IPS DF 6.9 (cell line): Measurements from ENCODE around the gene CHRM2.
A peak's percentile ranks its signal among the peaks of the same experiment; 100 is the strongest.
"Not testable (repeated sequence)": the region's sequence is repeated elsewhere in the genome, so short reads cannot be mapped to it uniquely, and the experiment has no call there.

Experiments used
- DNase-seq: peaks from one replicate; pipeline ENCODE4 v3.0.0-alpha.2; 2013; ENCODE audit warnings: low read depth, low spot score
- H3K27ac ChIP-seq: one replicate; pipeline ENCODE4 v1.5.1; 2013; ENCODE audit warnings: low read length, control low read depth
- H3K27me3 ChIP-seq: 2 replicates; pipeline ENCODE4 v1.6.1; 2013; ENCODE audit warnings: mild to moderate bottlenecking, low read length; ENCODE audit not compliant: control insufficient read depth, insufficient read depth
- H3K36me3 ChIP-seq: 2 replicates; pipeline ENCODE4 v1.6.1; 2013; ENCODE audit warnings: low read length; ENCODE audit not compliant: control insufficient read depth, insufficient read depth
- H3K4me1 ChIP-seq: 2 replicates; pipeline ENCODE4 v1.6.1; 2013; ENCODE audit warnings: low read length; ENCODE audit not compliant: control insufficient read depth, insufficient read depth
- H3K4me3 ChIP-seq: 2 replicates; pipeline ENCODE4 v1.5.1; 2013; ENCODE audit warnings: mild to moderate bottlenecking, low read length
- H3K9me3 ChIP-seq: 2 replicates; pipeline ENCODE4 v1.6.1; 2013; ENCODE audit warnings: low read length, inconsistent platforms; ENCODE audit not compliant: control insufficient read depth, insufficient read depth
- WGBS: extraction: QIAGEN DNeasy Blood & Tissue Kit; methylation state at CpG from one replicate; pipeline ENCODE4 v1.1.7; 2013; ENCODE audit warnings: mixed read lengths, missing lambda C conversion rate; ENCODE audit not compliant: insufficient read length, insufficient coverage; 5-methylcytosine and 5-hydroxymethylcytosine counted together

CHRM2 gene

DNA sequence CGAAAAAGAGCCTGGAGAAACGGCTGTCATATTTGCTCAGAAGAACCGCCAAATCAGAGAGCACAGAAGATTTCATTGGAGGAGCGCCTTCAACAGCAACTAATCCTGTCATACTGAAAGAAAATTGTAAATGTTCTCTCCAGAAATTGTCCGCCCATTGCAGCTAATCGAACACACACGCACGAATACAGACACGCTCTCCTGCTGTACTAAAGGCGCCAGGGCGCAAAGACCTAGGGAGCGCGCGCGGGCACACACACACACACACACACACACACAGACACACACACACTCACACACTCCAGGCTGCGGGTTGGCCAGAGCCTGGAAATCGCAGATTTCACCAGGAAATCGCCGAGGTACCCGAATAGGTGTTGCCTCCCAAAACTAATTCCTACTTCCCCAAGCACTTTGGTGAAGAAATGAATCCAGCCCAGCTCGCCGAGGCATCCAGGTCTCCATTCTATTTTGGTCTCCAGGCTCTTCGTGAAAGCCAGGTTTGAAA lies at the start of gene CHRM2:
TSS of gene CHRM2 (plus strand) at position 157 of the 505 bp plus-strand sequence. CDS start 146,214 bp downstream, outside the sequence.
- no peaks in the 10 kb centered on the region for H3K36me3 ChIP-seq
- H3K4me3 ChIP-seq = peak within 1 kb of the TSS; percentile 23; the same call in 1 of the 2 replicates
- WGBS = no CpG with 5 or more reads among the region's 23 CpGs
- peaks cover 47% of the 10 kb centered on the region for H3K27me3 ChIP-seq
- no peak within 1 kb of the TSS for H3K27ac ChIP-seq
- no peaks in the 10 kb centered on the region for H3K9me3 ChIP-seq
- peaks cover 3% of the 10 kb centered on the region; the same call in 1 of the 2 replicates for H3K4me1 ChIP-seq
- DNase-seq = no peak

DNA sequence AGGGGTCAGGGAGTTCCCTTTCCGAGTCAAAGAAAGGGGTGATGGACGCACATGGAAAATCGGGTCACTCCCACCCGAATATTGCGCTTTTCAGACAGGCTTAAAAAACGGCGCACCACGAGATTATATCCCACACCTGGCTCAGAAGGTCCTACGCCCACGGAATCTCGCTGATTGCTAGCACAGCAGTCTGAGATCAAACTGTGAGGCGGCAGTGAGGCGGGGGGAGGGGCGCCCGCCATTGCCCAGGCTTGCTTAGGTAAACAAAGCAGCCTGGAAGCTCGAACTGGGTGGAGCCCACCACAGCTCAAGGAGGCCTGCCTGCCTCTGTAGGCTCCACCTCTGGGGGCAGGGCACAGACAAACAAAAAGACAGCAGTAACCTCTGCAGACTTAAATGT lies 37.1 kb upstream of the CHRM2 start:
- not testable (repeated sequence) for DNase-seq, H3K4me3 ChIP-seq, H3K27ac ChIP-seq, H3K27me3 ChIP-seq, H3K36me3 ChIP-seq, H3K9me3 ChIP-seq, H3K4me1 ChIP-seq
- no CpG with 5 or more reads among the region's 16 CpGs for WGBS

DNA sequence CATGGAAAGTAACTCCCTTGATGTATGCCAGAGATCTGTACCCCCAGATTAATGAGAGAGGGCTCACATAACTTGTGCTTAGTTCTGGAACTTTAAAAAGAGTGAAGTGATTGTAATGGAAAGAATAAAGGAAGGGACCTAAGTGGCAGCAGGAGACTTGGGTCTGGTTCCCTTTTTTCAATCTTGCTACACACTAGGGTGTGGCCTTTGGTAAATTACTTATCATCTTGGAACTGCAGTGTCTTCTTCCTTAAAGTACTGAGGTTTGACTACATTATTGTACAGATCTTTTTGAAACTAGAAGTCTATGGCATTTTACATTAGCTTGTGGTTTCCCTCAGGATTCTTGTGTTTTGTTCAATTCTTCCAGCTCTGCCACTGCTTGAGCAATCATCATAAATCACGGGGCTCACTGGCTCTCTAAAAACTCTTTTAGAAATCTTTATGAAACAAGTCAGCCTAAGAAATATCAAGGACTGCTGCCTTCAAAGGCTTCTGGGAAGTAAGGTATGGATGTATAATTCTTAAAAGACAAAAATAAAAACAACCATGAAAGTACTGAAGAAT lies 22.5 kb upstream of the CHRM2 start:
- no peaks in the 10 kb centered on the region for H3K36me3 ChIP-seq
- DNase-seq = no peak

DNA sequence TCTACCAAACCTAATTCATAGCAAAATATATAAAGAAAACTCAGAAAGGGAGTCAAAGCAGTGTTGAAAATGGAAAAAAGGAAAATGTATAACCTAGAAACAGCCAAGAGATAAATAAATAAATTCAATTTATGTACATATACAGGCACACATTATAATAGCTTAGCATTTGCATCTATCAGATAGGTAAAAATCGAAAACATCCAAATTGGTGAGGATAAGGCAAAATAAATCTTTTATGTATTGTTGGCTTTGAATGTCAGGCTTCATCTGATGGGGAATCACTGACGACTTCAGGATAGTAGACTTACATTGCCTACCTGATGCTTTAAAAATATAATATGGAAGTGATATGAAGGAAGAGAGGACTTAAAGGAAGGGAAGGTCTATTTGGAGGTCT lies 20.6 kb upstream of the CHRM2 start:
- Histone ChIP-seq H3K27ac (no peak overlapping the region), H3K36me3 (no peaks in the 10 kb centered on the region), H3K27me3 (no peaks in the 10 kb centered on the region), H3K4me3 (no peak overlapping the region), H3K4me1 (no peaks in the 10 kb centered on the region), H3K9me3 (no peaks in the 10 kb centered on the region)
- no peak for DNase-seq
- WGBS = no CpG with 5 or more reads among the region's 2 CpGs

More for the DNA sequence above, 22.5 kb upstream of the CHRM2 start:
- Histone ChIP-seq H3K9me3 (no peaks in the 10 kb centered on the region), H3K4me1 (no peaks in the 10 kb centered on the region), H3K4me3 (no peak overlapping the region), H3K27ac (no peak overlapping the region), H3K27me3 (no peaks in the 10 kb centered on the region)
- no CpG with 5 or more reads among the region's 1 CpG for WGBS

DNA sequence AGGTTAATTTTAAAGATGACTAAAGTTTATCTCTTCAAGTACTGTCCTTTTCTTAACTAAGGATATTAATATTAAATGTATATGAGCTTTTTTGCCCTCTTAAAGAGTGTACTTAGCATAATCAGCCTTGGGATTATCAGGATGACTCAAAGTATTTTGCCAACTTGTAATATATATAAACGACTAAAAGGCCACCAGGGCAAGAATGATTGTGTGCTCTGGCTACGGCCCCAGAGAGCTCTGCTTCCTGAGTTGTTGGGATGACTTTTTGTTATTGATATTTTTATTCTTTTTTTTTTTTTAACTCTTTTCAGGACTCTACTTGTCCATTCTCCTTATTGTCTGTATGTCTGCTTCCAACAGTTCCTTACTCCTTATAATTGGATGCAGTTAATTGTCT lies 14.8 kb upstream of the CHRM2 start:
- no peaks in the 10 kb centered on the region for H3K9me3 ChIP-seq
- no peaks in the 10 kb centered on the region for H3K27me3 ChIP-seq
- H3K36me3 ChIP-seq = no peaks in the 10 kb centered on the region
- no peaks in the 10 kb centered on the region for H3K4me1 ChIP-seq
- WGBS = no CpG with 5 or more reads among the region's 2 CpGs
- no peak for DNase-seq
- no peak overlapping the region for H3K4me3 ChIP-seq
- H3K27ac ChIP-seq = no peak overlapping the region

DNA sequence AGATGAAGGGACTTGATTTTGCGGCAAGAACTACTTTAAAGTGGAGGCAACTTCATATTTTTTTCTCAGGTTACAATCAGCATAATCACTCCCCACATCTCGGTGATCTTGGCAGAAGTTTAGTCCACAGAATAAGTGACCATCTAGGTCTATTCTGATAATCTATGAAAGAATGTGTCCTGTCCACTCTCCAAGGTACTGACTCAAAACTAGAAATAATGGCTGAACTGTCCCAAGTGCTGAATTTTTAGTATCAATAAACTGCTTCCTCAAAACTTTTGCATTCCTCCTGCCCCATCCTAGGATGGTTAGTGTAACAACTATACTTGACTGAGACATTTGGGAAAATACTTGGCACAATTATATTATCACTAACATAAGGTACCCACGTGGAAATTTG lies 10.9 kb upstream of the CHRM2 start:
- WGBS = no CpG with 5 or more reads among the region's 3 CpGs
- Histone ChIP-seq H3K4me1 (no peaks in the 10 kb centered on the region), H3K27me3 (no peaks in the 10 kb centered on the region), H3K9me3 (no peaks in the 10 kb centered on the region), H3K4me3 (no peak overlapping the region), H3K36me3 (no peaks in the 10 kb centered on the region), H3K27ac (no peak overlapping the region)
- no peak for DNase-seq

DNA sequence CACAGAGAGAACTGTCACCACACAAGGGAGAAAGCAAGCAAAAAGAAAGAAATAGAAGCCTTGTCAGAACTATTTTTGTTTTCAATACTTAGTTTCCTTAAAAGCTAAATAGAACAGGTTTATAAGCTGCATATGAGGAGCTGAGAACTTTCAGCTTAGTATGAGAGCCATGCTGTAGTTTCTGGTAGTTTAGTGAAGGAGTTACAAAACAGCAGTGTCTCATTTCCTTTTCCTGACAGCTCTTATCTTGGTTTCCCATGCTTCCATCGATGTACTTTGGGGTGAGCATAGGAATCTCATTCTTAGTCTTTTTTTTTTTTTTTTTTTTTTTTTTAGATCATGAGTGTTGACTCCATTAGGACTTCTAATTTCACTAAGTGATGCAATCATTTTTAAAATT lies 8.6 kb upstream of the CHRM2 start:
- Histone ChIP-seq H3K9me3 (no peaks in the 10 kb centered on the region), H3K27ac (no peak overlapping the region), H3K27me3 (no peaks in the 10 kb centered on the region), H3K4me3 (no peak overlapping the region), H3K4me1 (no peaks in the 10 kb centered on the region), H3K36me3 (no peaks in the 10 kb centered on the region)
- no CpG with 5 or more reads among the region's 1 CpG for WGBS
- no peak for DNase-seq

DNA sequence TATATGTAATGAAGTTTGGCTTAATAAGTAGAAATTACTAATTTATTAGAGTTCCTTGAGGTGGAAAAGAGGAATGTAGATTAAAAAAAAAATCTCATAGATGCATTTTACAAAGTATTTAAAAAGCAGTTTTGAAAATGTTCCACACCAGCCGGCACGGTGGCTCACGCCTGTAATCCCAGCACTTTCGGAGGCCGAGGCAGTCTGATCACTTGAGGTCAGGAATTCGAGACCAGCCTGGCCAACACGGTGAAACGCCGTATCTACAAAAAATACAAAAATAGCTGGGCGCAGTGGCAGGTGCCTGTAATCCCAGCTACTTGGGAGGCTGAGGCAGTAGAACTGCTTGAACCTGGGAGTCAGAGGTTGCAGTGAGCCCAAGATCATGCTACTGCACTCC lies 3.2 kb upstream of the CHRM2 start:
- DNase-seq = no peak
- H3K36me3 ChIP-seq = no peaks in the 10 kb centered on the region
- H3K4me1 ChIP-seq = peaks cover 3% of the 10 kb centered on the region; the same call in 1 of the 2 replicates
- H3K27me3 ChIP-seq = peaks cover 21% of the 10 kb centered on the region
- WGBS = no CpG with 5 or more reads among the region's 10 CpGs
- no peaks in the 10 kb centered on the region for H3K9me3 ChIP-seq
- H3K27ac ChIP-seq = no peak overlapping the region
- no peak overlapping the region for H3K4me3 ChIP-seq

DNA sequence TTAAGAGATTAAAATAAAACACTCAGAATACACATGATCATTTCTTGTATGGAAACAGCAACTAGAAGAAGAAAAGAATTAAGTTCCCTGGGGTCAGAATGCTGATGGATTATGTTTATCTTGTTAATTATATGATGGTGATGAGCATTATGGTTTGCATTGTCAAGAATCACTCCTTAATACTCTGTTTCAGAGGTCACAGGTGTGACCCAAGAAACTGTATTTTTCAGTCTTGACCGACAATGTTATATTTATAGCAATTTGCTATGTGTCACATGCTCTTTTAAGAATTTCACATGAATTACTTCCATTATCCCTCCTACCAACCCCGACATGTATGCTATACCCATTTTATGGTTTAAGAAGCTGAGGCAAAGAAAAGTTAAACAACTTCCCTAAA lies 2.7 kb upstream of the CHRM2 start:
- no peaks in the 10 kb centered on the region for H3K9me3 ChIP-seq
- peaks cover 27% of the 10 kb centered on the region for H3K27me3 ChIP-seq
- H3K4me3 ChIP-seq = no peak overlapping the region
- H3K36me3 ChIP-seq = no peaks in the 10 kb centered on the region
- DNase-seq = no peak
- no CpG with 5 or more reads among the region's 2 CpGs for WGBS
- no peak overlapping the region for H3K27ac ChIP-seq
- peaks cover 3% of the 10 kb centered on the region; the same call in 1 of the 2 replicates for H3K4me1 ChIP-seq

DNA sequence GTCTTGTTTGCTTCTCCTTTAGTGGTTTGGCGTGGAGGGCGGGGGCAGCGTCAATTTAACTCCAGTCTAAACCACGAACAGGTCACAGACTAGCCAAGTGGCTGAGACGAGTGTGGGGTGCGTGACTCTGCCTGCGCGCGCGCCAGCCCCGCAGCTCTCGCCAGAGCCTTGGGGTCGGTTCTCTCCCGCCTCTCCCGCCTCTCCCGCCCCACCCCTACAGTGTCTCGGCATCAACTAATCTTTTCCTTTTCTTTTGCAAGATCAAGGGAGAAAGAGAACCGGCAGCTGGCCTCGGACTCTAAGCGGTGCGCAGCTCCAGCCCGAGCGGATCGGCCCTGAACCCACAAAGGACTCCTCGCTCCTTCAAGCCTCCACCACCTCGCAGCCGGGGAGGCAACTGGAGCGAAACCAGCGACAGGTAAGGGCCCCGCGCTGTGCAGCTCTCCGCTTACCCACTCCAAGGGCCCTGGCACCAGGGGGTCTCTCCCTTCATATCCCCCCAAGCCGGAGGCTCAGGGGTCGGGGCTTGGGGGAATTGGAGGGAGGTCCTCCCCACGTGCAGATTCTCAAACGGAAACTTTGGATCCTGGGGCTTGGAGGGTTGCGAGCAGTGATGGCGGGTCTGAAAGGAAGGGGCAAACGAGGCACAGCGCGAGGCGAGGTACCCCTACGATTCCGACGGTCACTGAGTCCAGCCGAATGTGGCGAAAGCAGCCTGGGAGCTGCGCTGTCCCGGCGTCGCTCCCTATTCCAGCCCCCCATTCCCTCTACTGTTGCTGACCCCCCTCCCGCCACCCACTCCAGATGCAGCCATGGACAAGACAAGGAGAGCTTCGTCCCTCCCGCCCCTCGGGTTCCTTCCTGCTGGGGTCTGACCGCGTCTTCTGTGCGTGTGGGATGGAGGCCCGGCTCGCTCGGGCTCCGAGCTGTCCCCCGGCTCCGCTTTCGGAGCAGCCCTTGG lies 829 bp downstream of the CHRM2 start:
- no peak for DNase-seq
- no peaks in the 10 kb centered on the region for H3K9me3 ChIP-seq
- peaks cover 3% of the 10 kb centered on the region; the same call in 1 of the 2 replicates for H3K4me1 ChIP-seq
- peaks cover 47% of the 10 kb centered on the region for H3K27me3 ChIP-seq
- no CpG with 5 or more reads among the region's 65 CpGs for WGBS
- no peak overlapping the region for H3K27ac ChIP-seq
- H3K36me3 ChIP-seq = no peaks in the 10 kb centered on the region
- H3K4me3 ChIP-seq = peak overlapping the region; percentile 23; the same call in 1 of the 2 replicates
